Upper lobe of right lung (tissue), 1 donor: ENCODE results near the gene CUX1. TPM values are rescaled to one million over a fixed set of nuclear protein-coding genes. Genes with fewer than 3 reads are reported as not detected.

Experiments used
- ATAC-seq: fragments of 200-7000 bp; cut with Tn5 transposase; one replicate; pipeline ENCODE4 v1.9.1; 2020; ENCODE audit warnings: mild to moderate bottlenecking, moderate library complexity
- DNase-seq: peaks from one replicate; pipeline ENCODE4 v3.0.0-alpha.2; 2020
- H3K27ac ChIP-seq: fragments of 200-600 bp; one replicate; pipeline ENCODE4 v1.8.0; 2022
- H3K27me3 ChIP-seq: fragments of 200-600 bp; one replicate; pipeline ENCODE4 v1.8.0; 2022; ENCODE audit warnings: mild to moderate bottlenecking
- H3K36me3 ChIP-seq: fragments of 200-600 bp; one replicate; pipeline ENCODE4 v1.8.0; 2022
- H3K4me1 ChIP-seq: fragments of 200-600 bp; one replicate; pipeline ENCODE4 v1.8.0; 2022
- H3K4me3 ChIP-seq: fragments of 200-600 bp; one replicate; pipeline ENCODE4 v1.8.0; 2022; ENCODE audit warnings: mild to moderate bottlenecking
- H3K9me3 ChIP-seq: fragments of 200-600 bp; one replicate; pipeline ENCODE4 v1.8.0; 2022
- CTCF ChIP-seq: fragments of 200-600 bp; IDR thresholded peaks from one replicate; pipeline ENCODE4 v1.8.0; 2022; ENCODE audit warnings: antibody characterized with exemption
- intact Hi-C: fragments of 100-400 bp; cut with DNase I; formaldehyde crosslinking; loops from one replicate; pipeline ENCODE4 v1.11.0; 2022
- total RNA-seq: library from RNA; stranded (reverse); fragmentation: NEBNext Ultra II Directional; extraction: Animal tissue kit (Norgen Biotek cat#: 25700); gene quantifications from one replicate; pipeline ENCODE4 v1.2.1, GENCODE V29; 2021
- donor health status: DM: no; HTN: yes; CAD: no; lungs with severe emphysema.

Gene CUX1
- total RNA-seq, 1 donor from 2014 or later, result 132 TPM

DNA sequence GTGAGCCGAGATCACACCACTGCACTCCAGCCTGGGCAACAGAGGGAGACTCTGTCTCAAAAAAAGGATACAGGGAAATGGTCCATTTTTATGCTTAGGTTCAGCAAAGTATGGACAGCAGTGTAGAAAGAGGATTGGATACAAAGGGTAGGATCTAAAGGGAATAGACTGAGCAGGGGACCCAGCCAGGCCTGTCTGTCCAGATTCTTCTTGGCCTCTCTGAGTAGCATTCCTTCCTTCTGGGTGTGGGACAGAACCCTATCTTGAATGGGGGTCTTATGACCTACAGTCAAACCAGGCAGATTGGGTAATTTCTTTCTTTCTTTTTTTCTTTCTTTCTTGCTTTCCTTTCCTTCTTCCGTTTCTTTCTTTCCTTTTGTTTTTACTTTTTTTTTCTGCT, 494.9 kb downstream of the CUX1 start:
- Histone ChIP-seq H3K36me3 (no peaks in the 10 kb centered on the region), H3K9me3 (no peaks in the 10 kb centered on the region), H3K27me3 (no peaks in the 10 kb centered on the region), H3K4me3 (no peak overlapping the region), H3K27ac (no peak overlapping the region), H3K4me1 (peaks cover 3% of the 10 kb centered on the region)
- intact Hi-C loops, result no loop called here
- no peak for ATAC-seq
- no peak for DNase-seq
- no peak for TF ChIP-seq CTCF

DNA sequence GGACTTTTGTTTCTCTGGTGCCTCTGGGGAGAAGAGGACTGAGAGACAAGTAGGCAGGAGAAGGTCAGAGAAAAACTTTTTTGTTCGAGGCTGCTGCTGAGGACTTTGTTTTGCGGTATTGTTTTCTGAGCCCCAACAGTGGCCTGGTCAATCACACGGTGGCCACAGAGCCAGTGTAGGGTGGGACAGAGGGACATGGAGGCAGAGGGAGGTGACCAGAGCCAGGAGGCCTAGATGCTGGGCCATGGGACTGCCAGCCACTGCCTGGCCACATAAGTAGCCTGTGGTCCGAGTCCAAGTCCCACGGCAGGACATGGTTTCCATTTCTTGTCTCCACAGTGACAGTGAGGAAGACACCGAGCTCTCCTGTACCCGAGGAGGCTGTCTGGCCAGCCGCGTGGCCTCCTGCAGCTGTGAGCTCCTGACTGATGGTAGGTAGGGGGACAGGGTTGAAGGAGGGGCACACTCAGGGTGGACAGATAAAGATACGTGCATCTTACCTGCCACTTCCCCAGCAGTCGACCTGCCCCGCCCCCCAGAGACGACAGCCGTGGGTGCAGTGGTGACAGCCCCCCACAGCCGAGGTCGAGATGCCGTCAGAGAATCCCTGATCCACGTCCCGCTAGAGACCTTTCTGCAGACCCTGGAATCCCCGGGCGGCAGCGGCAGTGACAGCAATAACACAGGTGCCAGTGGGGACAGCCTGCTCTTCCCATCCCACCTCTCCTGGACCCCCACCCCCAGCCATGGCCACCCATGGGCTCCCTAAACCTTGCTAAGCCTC, 496.8 kb downstream of the CUX1 start:
- peaks cover 7% of the 10 kb centered on the region for H3K4me1 ChIP-seq
- no peaks in the 10 kb centered on the region for H3K9me3 ChIP-seq
- no peak overlapping the region for H3K27ac ChIP-seq
- intact Hi-C loops, result no loop called here
- no peak overlapping the region for H3K4me3 ChIP-seq
- H3K27me3 ChIP-seq, result no peaks in the 10 kb centered on the region
- H3K36me3 ChIP-seq, result no peaks in the 10 kb centered on the region
- TF ChIP-seq CTCF, result no peak
- ATAC-seq (no peak), DNase-seq (no peak)

DNA sequence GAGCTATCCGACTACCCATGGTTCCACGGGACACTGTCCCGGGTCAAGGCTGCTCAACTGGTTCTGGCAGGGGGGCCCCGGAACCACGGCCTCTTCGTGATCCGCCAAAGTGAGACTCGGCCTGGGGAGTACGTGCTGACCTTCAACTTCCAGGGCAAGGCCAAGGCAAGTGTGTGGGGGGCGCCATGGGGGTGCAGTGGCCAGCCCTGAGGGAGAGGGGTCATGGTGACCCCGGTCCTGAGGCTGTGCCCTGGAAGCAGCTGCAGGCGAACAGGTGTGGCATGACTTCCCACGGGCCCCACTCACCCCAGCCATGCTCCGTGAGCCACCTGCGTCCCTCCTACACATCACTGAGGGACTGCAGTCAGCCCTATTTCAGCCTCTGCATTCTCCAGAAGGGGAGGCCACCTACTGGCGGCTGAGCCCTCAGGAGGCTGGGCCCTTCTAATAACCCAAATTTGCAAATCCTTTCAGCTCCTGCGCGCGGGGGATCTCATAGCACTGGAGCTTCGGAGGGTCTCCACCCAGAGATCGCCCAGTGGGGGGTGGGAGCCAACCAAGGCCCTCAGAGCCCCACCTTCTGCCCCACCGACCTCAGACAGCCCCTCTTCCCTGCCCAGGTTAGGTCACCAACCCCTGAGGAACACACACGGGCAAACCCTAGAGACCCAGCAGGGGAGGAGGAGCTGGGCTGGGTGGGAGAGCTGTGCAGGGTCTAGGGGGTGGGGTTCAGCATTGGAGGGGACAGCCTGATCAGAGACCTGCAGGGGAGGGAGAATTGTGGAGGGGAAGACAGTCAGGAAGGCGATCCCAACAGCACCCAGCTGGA, 500.0 kb downstream of the CUX1 start:
- no peak for ATAC-seq
- TF ChIP-seq CTCF, result no peak
- Histone ChIP-seq H3K27ac (no peak overlapping the region), H3K4me1 (peaks cover 7% of the 10 kb centered on the region), H3K27me3 (no peaks in the 10 kb centered on the region), H3K36me3 (no peaks in the 10 kb centered on the region), H3K4me3 (no peak overlapping the region), H3K9me3 (no peaks in the 10 kb centered on the region)
- DNase-seq, result no peak
- intact Hi-C loops, result no loop called here

DNA sequence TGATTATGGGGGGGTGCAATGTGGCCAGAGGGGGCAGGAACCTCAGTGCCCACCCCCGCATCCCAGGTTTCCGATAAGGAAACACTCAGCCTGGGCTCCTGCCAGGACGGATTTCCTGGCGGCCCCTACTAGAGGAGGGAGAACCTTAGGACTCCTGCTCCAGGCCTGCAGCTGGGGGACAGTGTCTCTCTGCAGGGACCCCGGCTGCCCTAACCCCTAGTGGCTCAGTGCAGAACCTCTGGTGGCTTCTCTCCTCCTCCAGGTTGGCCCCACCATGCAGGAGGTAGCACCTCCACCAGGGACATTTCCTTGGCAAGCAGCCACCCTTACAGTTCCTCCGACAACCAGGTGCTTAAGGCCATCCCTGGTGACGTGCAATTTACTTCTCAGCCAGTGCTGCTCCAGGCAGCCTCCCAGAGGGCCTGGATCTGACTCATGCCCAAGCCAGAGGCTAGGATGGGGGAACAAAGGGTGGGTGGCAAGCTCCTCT, 501.1 kb downstream of the CUX1 start:
- Histone ChIP-seq H3K27me3 (no peaks in the 10 kb centered on the region), H3K9me3 (no peaks in the 10 kb centered on the region), H3K4me3 (no peak overlapping the region), H3K27ac (no peak overlapping the region), H3K36me3 (no peaks in the 10 kb centered on the region), H3K4me1 (peaks cover 7% of the 10 kb centered on the region)
- no peak for TF ChIP-seq CTCF
- ATAC-seq (no peak), DNase-seq (no peak)
- intact Hi-C loops, result no loop called here

GRCh38 chr7:102319671-102320070, 502.2 kb downstream of the CUX1 start:
- Histone ChIP-seq H3K27me3 (no peaks in the 10 kb centered on the region), H3K27ac (no peak overlapping the region), H3K9me3 (no peaks in the 10 kb centered on the region), H3K4me1 (peaks cover 7% of the 10 kb centered on the region), H3K36me3 (no peaks in the 10 kb centered on the region), H3K4me3 (no peak overlapping the region)
- ATAC-seq, result no peak
- intact Hi-C loops, result no loop called here
- TF ChIP-seq CTCF, result no peak
- DNase-seq, result peak; percentile 45
